Measurements from ENCODE around the gene NT5C1A. TPM values are rescaled to one million over a fixed set of nuclear protein-coding genes. Genes with fewer than 3 reads are reported as not detected.

NT5C1A gene
- total and polyA plus RNA-seq, 4 donors, result not detected

- TF ChIP-seq, protein P1, sequence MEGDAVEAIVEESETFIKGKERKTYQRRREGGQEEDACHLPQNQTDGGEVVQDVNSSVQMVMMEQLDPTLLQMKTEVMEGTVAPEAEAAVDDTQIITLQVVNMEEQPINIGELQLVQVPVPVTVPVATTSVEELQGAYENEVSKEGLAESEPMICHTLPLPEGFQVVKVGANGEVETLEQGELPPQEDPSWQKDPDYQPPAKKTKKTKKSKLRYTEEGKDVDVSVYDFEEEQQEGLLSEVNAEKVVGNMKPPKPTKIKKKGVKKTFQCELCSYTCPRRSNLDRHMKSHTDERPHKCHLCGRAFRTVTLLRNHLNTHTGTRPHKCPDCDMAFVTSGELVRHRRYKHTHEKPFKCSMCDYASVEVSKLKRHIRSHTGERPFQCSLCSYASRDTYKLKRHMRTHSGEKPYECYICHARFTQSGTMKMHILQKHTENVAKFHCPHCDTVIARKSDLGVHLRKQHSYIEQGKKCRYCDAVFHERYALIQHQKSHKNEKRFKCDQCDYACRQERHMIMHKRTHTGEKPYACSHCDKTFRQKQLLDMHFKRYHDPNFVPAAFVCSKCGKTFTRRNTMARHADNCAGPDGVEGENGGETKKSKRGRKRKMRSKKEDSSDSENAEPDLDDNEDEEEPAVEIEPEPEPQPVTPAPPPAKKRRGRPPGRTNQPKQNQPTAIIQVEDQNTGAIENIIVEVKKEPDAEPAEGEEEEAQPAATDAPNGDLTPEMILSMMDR (IDR thresholded peaks at IDR 0.05; ENCODE audit: control extremely low read depth, extremely low read depth), result no peak
- peaks cover 0 to 6% (median 0%) of the 10 kb centered on the region in 5 donors for H3K4me1 ChIP-seq (ENCODE audit: control insufficient read depth in 5 of 5, insufficient read depth in 5 of 5, low read length in 5 of 5)
- H3K9ac ChIP-seq (ENCODE audit: insufficient read depth in 1 of 2, low read length in 2 of 2), result no peak overlapping the region
- no peaks in the 10 kb centered on the region for H3K9me3 ChIP-seq (ENCODE audit: control insufficient read depth in 4 of 4, insufficient read depth in 3 of 4, low read length in 3 of 4)
- peaks cover 0 to 34% (median 29%) of the 10 kb centered on the region in 3 donors for H3K27me3 ChIP-seq (ENCODE audit: control insufficient read depth in 3 of 3, insufficient read depth in 3 of 3, low read length in 2 of 3)
- no peak overlapping the region for H3K27ac ChIP-seq (ENCODE audit: low read depth in 1 of 2, low read length in 1 of 2)
- ATAC-seq (ENCODE audit: insufficient read depth, low FRiP score) (peak; percentile 19), DNase-seq (no peak)
- H3K36me3 ChIP-seq (ENCODE audit: control insufficient read depth in 4 of 4, insufficient read depth in 4 of 4, low read length in 4 of 4), result no peaks in the 10 kb centered on the region
- 67 to 70% methylated on average over 6 of the region's 6 CpGs for WGBS, 2 donors
- H3K4me3 ChIP-seq, result no peak overlapping the region
Measured at GRCh38 chr1:39676948-39677548, 5.1 kb upstream of the NT5C1A start.

DNA sequence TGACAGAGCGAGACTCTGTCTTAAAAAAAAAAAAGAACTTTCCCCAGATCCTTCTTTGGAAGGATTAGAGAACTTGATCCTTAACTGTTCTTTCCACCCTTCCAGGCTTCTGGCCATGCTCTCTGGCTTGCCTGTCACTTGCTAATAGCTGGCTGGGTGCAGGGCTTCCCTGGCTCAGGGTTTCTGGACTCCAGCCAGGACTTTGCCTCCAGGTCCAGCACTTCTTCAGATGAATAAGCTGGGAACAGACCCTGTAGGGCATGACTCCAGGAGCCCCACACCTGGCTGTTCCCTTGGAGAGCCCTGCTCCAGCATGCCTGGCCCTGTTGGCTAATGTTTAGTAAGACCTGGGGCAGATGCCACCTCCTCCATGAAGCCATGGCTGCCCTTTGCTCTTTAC, 3.3 kb upstream of the NT5C1A start:
- Histone ChIP-seq H3K27ac (ENCODE audit: low read depth in 1 of 2, low read length in 1 of 2) (no peak overlapping the region), H3K36me3 (ENCODE audit: control insufficient read depth in 4 of 4, insufficient read depth in 4 of 4, low read length in 4 of 4) (no peaks in the 10 kb centered on the region), H3K27me3 (ENCODE audit: control insufficient read depth in 3 of 3, insufficient read depth in 3 of 3, low read length in 2 of 3) (peaks cover 0 to 33% (median 25%) of the 10 kb centered on the region in 3 donors), H3K9ac (ENCODE audit: insufficient read depth in 1 of 2, low read length in 2 of 2) (no peak overlapping the region), H3K4me3 (no peak overlapping the region), H3K9me3 (ENCODE audit: control insufficient read depth in 4 of 4, insufficient read depth in 3 of 4, low read length in 3 of 4) (no peaks in the 10 kb centered on the region), H3K4me1 (ENCODE audit: control insufficient read depth in 5 of 5, insufficient read depth in 5 of 5, low read length in 5 of 5) (peaks cover 0 to 12% (median 5%) of the 10 kb centered on the region in 5 donors)
- WGBS, 2 donors, result 94 to 100% methylated on average over 1 of the region's 1 CpG
- ATAC-seq (ENCODE audit: insufficient read depth, low FRiP score) (no peak), DNase-seq (no peak)
- TF ChIP-seq, protein P1 (IDR thresholded peaks at IDR 0.05; ENCODE audit: control extremely low read depth, extremely low read depth), result no peak

DNA sequence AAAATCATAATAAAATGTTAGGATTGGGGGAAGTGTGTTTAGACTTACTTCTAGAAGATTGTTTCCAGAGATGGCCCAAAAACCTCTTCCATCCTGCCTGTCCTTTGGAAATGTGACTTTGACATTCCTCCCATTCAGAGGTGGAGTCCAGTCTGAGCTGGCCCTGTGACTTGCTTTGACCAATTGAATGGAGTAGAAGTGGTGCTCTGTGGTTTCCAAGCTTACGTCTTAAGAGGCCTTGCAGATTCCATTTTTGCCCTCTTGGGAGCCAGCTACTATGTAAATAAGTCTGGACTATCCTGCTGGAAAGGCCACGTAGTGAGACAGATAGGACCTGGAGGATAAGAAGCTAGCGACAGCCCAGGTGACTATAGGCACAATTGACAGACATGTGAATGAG, 1.3 kb upstream of the NT5C1A start:
- peaks cover 3 to 32% (median 19%) of the 10 kb centered on the region in 3 donors for H3K27me3 ChIP-seq (ENCODE audit: control insufficient read depth in 3 of 3, insufficient read depth in 3 of 3, low read length in 2 of 3)
- TF ChIP-seq, protein P1 (IDR thresholded peaks at IDR 0.05; ENCODE audit: control extremely low read depth, extremely low read depth), result no peak
- no peak overlapping the region for H3K4me3 ChIP-seq
- no peak for ATAC-seq (ENCODE audit: insufficient read depth, low FRiP score)
- H3K9me3 ChIP-seq (ENCODE audit: control insufficient read depth in 4 of 4, insufficient read depth in 3 of 4, low read length in 3 of 4), result peaks cover 0 to 3% (median 0%) of the 10 kb centered on the region in 4 donors
- H3K4me1 ChIP-seq (ENCODE audit: control insufficient read depth in 5 of 5, insufficient read depth in 5 of 5, low read length in 5 of 5), result peaks cover 0 to 12% (median 5%) of the 10 kb centered on the region in 5 donors
- no peak overlapping the region for H3K27ac ChIP-seq (ENCODE audit: low read depth in 1 of 2, low read length in 1 of 2)
- H3K9ac ChIP-seq (ENCODE audit: insufficient read depth in 1 of 2, low read length in 2 of 2), result no peak overlapping the region
- H3K36me3 ChIP-seq (ENCODE audit: control insufficient read depth in 4 of 4, insufficient read depth in 4 of 4, low read length in 4 of 4), result no peaks in the 10 kb centered on the region
- WGBS, 2 donors, result 79 to 87% methylated on average over 3 of the region's 3 CpGs
- no peak for DNase-seq

All from lung (tissue), 12 donors.